Activated B cell treated with CpG ODN at 0.5 μM for 24 hours (primary cell): ENCODE data around the gene KCNMA1. TPM values are rescaled to one million over a fixed set of nuclear protein-coding genes. Genes with fewer than 3 reads are reported as not detected.

Experiments
- ATAC-seq: fragments of 200-7000 bp; cut with Tn5 transposase; one replicate; pipeline ENCODE4 v1.10.0; 2021; ENCODE audit warnings: low read depth, mild to moderate bottlenecking, moderate library complexity
- CTCF ChIA-PET: fragments of 350-600 bp; sonication (Branson Sonifier 250); formaldehyde crosslinking; loops from one replicate; lab custom pipeline; 2021; ENCODE audit warnings: antibody characterized with exemption; lab: Charles Lee
- POLR2A ChIA-PET: fragments of 350-600 bp; sonication (Branson Sonifier 250); formaldehyde crosslinking; loops from one replicate; lab custom pipeline; 2021; ENCODE audit warnings: antibody characterized with exemption; lab: Charles Lee
- DNase-seq: peaks from one replicate; pipeline ENCODE4 v3.0.0; 2022
- H3K27ac Mint-ChIP-seq: one replicate; pipeline ENCODE4 v1.8.0; 2020; ENCODE audit warnings: mixed read lengths
- H3K27me3 Mint-ChIP-seq: one replicate; pipeline ENCODE4 v1.8.0; 2021; ENCODE audit warnings: mixed read lengths
- H3K36me3 Mint-ChIP-seq: one replicate; pipeline ENCODE4 v1.8.0; 2021; ENCODE audit warnings: low read depth, mixed read lengths
- H3K4me1 Mint-ChIP-seq: one replicate; pipeline ENCODE4 v1.8.0; 2021; ENCODE audit warnings: mixed read lengths
- H3K4me3 Mint-ChIP-seq: one replicate; pipeline ENCODE4 v1.8.0; 2020; ENCODE audit warnings: mild to moderate bottlenecking, mixed read lengths
- H3K9me3 Mint-ChIP-seq: one replicate; pipeline ENCODE4 v1.8.0; 2020; ENCODE audit warnings: mixed read lengths
- CTCF ChIP-seq: fragments of 200-600 bp; IDR thresholded peaks from one replicate; pipeline ENCODE4 v1.8.0; 2022; ENCODE audit warnings: antibody characterized with exemption, mild to moderate bottlenecking
- intact Hi-C: fragments of 100-400 bp; cut with micrococcal nuclease; formaldehyde crosslinking; loops from one replicate; pipeline ENCODE4 v1.15.1; 2024
- total RNA-seq: library from RNA; stranded (reverse); gene quantifications from 2 replicates; pipeline ENCODE4 v1.2.3, GENCODE V29; 2022

The KCNMA1 gene
- total RNA-seq, 1 donor from 2014 or later, result 3.7 TPM

GRCh38 chr10:77240041-77240652 is 397.5 kb downstream of the KCNMA1 start:
- no peak for DNase-seq
- no peak overlapping the region for H3K4me3 Mint-ChIP-seq
- ChIA-PET POLR2A (no interaction called here), CTCF (no interaction called here)
- no peak for ATAC-seq
- H3K27me3 Mint-ChIP-seq, result no peaks in the 10 kb centered on the region
- intact Hi-C loops, result no loop called here
- no peaks in the 10 kb centered on the region for H3K36me3 Mint-ChIP-seq
- no peak overlapping the region for H3K27ac Mint-ChIP-seq
- no peak for TF ChIP-seq CTCF
- H3K4me1 Mint-ChIP-seq, result peaks cover 4% of the 10 kb centered on the region
- H3K9me3 Mint-ChIP-seq, result no peaks in the 10 kb centered on the region

- no peaks in the 10 kb centered on the region for H3K36me3 Mint-ChIP-seq
- no peaks in the 10 kb centered on the region for H3K9me3 Mint-ChIP-seq
- ATAC-seq (no peak), DNase-seq (no peak)
- no peaks in the 10 kb centered on the region for H3K4me1 Mint-ChIP-seq
- H3K27ac Mint-ChIP-seq, result no peak overlapping the region
- intact Hi-C loops, result no loop called here
- CTCF ChIA-PET, result no interaction called here
- no peak overlapping the region for H3K4me3 Mint-ChIP-seq
- H3K27me3 Mint-ChIP-seq, result no peaks in the 10 kb centered on the region
- TF ChIP-seq CTCF, result no peak
- POLR2A ChIA-PET, result no interaction called here
Observed at GRCh38 chr10:77237120-77237519, 400.5 kb downstream of the KCNMA1 start.

GRCh38 chr10:77236700-77237099 is 400.9 kb downstream of the KCNMA1 start:
- H3K36me3 Mint-ChIP-seq, result no peaks in the 10 kb centered on the region
- H3K4me1 Mint-ChIP-seq, result no peaks in the 10 kb centered on the region
- no peaks in the 10 kb centered on the region for H3K27me3 Mint-ChIP-seq
- intact Hi-C loops, result no loop called here
- H3K4me3 Mint-ChIP-seq, result no peak overlapping the region
- no peak for TF ChIP-seq CTCF
- ChIA-PET POLR2A (no interaction called here), CTCF (no interaction called here)
- no peaks in the 10 kb centered on the region for H3K9me3 Mint-ChIP-seq
- DNase-seq, result no peak
- no peak overlapping the region for H3K27ac Mint-ChIP-seq
- ATAC-seq, result no peak

GRCh38 chr10:77236029-77236428 is 401.6 kb downstream of the KCNMA1 start:
- intact Hi-C loops, result no loop called here
- no peak for DNase-seq
- ChIA-PET POLR2A (no interaction called here), CTCF (no interaction called here)
- no peaks in the 10 kb centered on the region for H3K4me1 Mint-ChIP-seq
- no peaks in the 10 kb centered on the region for H3K27me3 Mint-ChIP-seq
- no peak overlapping the region for H3K4me3 Mint-ChIP-seq
- no peak overlapping the region for H3K27ac Mint-ChIP-seq
- TF ChIP-seq CTCF, result no peak
- no peak for ATAC-seq
- no peaks in the 10 kb centered on the region for H3K9me3 Mint-ChIP-seq
- no peaks in the 10 kb centered on the region for H3K36me3 Mint-ChIP-seq

- DNase-seq (no peak), ATAC-seq (no peak)
- Mint-ChIP-seq H3K27me3 (no peaks in the 10 kb centered on the region), H3K4me1 (no peaks in the 10 kb centered on the region), H3K27ac (no peak overlapping the region), H3K9me3 (no peaks in the 10 kb centered on the region), H3K36me3 (no peaks in the 10 kb centered on the region), H3K4me3 (no peak overlapping the region)
- intact Hi-C loops, result no loop called here
- ChIA-PET CTCF (no interaction called here), POLR2A (no interaction called here)
- no peak for TF ChIP-seq CTCF
Observed at GRCh38 chr10:77234599-77234998, 403.0 kb downstream of the KCNMA1 start.
